UCSD-AML1 (cell line): ENCODE measurements around the gene AFM.
"Not testable (repeated sequence)": the region's sequence is repeated elsewhere in the genome, so short reads cannot be mapped to it uniquely, and the experiment has no call there.

Source experiments
- DNase-seq: peaks from one replicate; lab custom pipeline; 2025; ENCODE audit not compliant: unreplicated experiment; lab: John Stamatoyannopoulos, UW

The AFM gene

GRCh38 chr4:73501664-73502265, 20.2 kb downstream of the AFM start:
- no peak for DNase-seq

- DNase-seq = no peak
Measured at GRCh38 chr4:73505567-73505966, 24.0 kb downstream of the AFM start.

- DNase-seq = no peak
Measured at GRCh38 chr4:73507541-73507940, 26.0 kb downstream of the AFM start.

- no peak for DNase-seq
Measured at GRCh38 chr4:73508651-73509050, 27.1 kb downstream of the AFM start.

DNA sequence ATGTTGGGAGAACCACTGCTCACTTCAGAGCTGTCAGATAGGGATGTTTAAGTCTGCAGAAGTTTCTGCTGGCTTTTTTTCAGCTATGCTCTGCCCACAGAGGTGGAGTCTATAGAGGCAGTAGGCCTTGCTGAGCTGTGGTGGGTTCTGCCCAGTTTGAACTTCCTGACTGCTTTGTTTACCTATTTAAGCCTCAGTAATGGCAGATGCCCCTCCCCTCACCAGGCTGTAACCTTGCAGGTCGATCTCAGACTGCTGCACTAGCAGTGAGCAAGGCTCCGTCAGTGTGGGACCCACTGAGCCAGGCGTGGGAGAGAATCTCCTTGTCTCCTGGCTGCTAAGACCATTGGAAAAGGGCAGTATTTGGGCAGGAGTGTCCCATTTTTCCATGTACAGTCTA, 36.8 kb downstream of the AFM start:
- no peak for DNase-seq

DNA sequence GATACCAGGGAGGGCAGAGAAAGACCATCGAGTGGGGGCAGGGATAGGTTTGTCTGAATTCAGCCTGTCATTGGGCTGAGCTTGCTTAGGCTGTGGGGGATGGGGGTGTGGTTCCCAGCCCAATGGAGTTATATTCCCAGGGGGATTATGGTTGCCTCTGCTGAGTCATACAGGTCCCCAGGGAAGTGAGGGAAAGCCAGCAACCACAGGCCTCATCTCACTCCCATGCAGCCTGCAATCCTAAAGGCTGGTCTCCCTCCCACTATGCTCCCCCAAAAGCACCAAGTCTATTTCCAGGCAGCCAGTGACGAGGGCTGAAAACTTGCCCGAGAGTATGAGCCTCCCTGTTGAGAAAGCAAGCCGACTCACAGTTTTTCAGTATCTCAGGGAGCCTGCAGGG, 39.3 kb downstream of the AFM start:
- no peak for DNase-seq

GRCh38 chr4:73523126-73523525, 41.6 kb downstream of the AFM start:
- DNase-seq = no peak

GRCh38 chr4:73525611-73526010, 44.1 kb downstream of the AFM start:
- DNase-seq = no peak

DNA sequence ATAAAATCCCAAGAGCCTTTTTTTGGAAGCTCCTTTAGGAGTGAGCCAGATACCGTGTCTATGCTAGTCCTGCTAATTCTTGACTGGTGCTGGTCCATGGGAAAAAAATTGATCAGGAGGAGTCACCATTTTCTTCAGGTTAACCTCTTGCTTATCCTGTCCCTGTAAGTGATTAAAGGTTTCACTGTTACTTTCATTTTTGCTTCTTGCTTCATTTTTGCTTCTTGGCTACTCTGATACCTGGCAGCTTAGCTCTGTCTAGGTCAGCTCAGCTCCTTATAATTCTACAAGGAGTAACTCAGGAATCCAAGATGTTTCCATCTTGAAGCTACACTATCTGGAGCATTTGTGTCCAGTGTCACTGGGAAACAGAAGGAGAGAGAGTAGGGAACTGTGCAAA, 45.7 kb downstream of the AFM start:
- DNase-seq = no peak

DNA sequence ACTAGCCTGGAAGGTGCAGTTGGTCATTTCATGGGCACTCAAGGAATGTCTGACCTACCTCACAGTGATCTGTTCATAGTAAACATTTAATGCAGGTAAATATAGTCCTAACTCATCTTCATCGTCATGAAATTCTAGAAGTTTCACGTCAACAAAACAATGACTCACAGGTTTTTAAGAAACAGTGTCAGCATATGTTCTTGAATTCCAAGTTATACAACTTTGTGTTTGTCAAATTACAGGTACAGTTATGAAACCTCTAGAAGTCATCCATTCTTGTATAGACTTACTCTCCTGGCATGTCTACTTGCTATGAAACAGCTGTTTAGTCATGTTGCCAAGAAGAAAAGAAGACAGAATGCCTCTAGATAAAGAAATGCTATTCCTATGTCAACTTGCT, 46.6 kb downstream of the AFM start:
- no peak for DNase-seq

GRCh38 chr4:73533515-73534422, 52.2 kb downstream of the AFM start:
- DNase-seq = no peak

- DNase-seq = no peak
Measured at GRCh38 chr4:73538162-73538561, 56.6 kb downstream of the AFM start.

DNA sequence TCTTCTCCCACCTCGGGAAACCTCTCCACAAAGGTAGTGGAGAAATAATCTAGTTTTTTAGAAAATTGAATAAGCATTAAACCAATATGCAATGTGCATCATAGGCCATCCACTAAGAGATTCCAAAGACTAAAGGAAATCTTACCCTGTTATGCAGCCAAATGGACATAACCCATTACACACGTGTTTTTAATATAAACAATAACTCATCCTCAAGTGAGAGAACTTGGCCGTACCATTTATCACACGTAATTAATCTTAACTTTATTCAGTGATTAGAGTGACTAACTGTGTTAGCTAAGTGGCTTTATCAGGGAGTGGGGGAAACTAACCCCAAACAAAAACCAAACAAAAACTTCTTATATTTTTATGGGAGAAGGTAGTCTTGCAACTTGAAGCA, 57.8 kb downstream of the AFM start:
- DNase-seq = no peak

GRCh38 chr4:73540826-73541225, 59.3 kb downstream of the AFM start:
- DNase-seq = no peak

- no peak for DNase-seq
Measured at GRCh38 chr4:73541251-73541650, 59.7 kb downstream of the AFM start.

- DNase-seq = no peak
Measured at GRCh38 chr4:73544620-73545019, 63.1 kb downstream of the AFM start.

- DNase-seq = not testable (repeated sequence)
Measured at GRCh38 chr4:73550865-73551264, 69.3 kb downstream of the AFM start.
